Gastrocnemius medialis (tissue), 4 donors: ENCODE data around the gene GKAP1. TPM values are rescaled to one million over a fixed set of nuclear protein-coding genes. Genes with fewer than 3 reads are reported as not detected.
"Not testable (repeated sequence)": the region's sequence is repeated elsewhere in the genome, so short reads cannot be mapped to it uniquely, and the experiment has no call there.

Experiments
- ATAC-seq, 2 donors: fragments of 150-250 bp; one replicate each; pipeline ENCODE4 v1.9.1; 2016
- DNase-seq, 2 donors: peaks; one replicate each; pipeline ENCODE4 v3.0.0-alpha.2; 2019
- H3K27ac ChIP-seq, 4 donors: fragments of 200-600 bp; sonication (generic); 1 replicate in 1 of 4; 2 replicates in 3 of 4; pipeline ENCODE4 v1.5.1; 2016 to 2018; ENCODE audit warnings: mild to moderate bottlenecking in 2 of 4, moderate library complexity in 1 of 4
- H3K27me3 ChIP-seq, 3 donors: fragments of 200-600 bp; sonication (generic) in 2 of 3; 1 replicate in 1 of 3; 2 replicates in 2 of 3; pipeline versions ENCODE4 v1.5.1 to v1.6.0; 2016 to 2019; ENCODE audit warnings: mild to moderate bottlenecking in 1 of 3, moderate library complexity in 1 of 3
- H3K36me3 ChIP-seq, 2 donors: fragments of 200-600 bp; sonication (generic) in 1 of 2; one replicate each; pipeline ENCODE4 v1.5.1; 2017 to 2018
- H3K4me1 ChIP-seq, 2 donors: fragments of 200-600 bp; sonication (generic) in 1 of 2; one replicate each; pipeline ENCODE4 v1.5.1; 2016 to 2017; ENCODE audit warnings: mild to moderate bottlenecking in 2 of 2
- H3K4me3 ChIP-seq, 4 donors: fragments of 200-600 bp; sonication (generic) in 3 of 4; 1 replicate in 1 of 4; 2 replicates in 3 of 4; pipeline ENCODE4 v1.5.1; 2016 to 2019; ENCODE audit warnings: mild to moderate bottlenecking in 2 of 4
- H3K9me3 ChIP-seq, 3 donors: fragments of 200-600 bp; sonication (generic) in 2 of 3; 1 replicate in 1 of 3; 2 replicates in 2 of 3; pipeline ENCODE4 v1.5.1; 2016 to 2019
- POLR2A ChIP-seq, 2 donors: fragments of 450-650 bp; IDR thresholded peaks; one replicate each; pipeline ENCODE4 v1.6.1; 2017; ENCODE audit warnings: antibody characterized with exemption in 2 of 2, mild to moderate bottlenecking in 2 of 2, moderate library complexity in 2 of 2
- in situ Hi-C, 4 donors: fragments of 200-750 bp; cut with MboI; loops; one replicate each; pipeline versions ENCODE4 v1.15.0 to v1.8.0; 2017; ENCODE audit warnings: low sequenced_read_pairs in 4 of 4
- intact Hi-C: fragments of 100-400 bp; cut with DNase I; formaldehyde crosslinking; loops from one replicate; pipeline ENCODE4 v1.15.1; 2023; ENCODE audit warnings: low total_unique reads
- total RNA-seq, 4 donors: library from RNA; depleted of rRNA; stranded (reverse); fragments of >200 nt; gene quantifications; one replicate each; pipeline versions ENCODE4 v1.1.0 to v1.2.3, GENCODE V29; 2016
- TF ChIP-seq, protein P1 (sequence below), 5 experiments: fragments of 450-650 bp in 3 of 5; fragments of 200-600 bp in 2 of 5; sonication (generic) in 2 of 5; IDR thresholded peaks in 4 of 5; conservative IDR thresholded peaks in 1 of 5; 1 replicate in 4 of 5; 2 replicates in 1 of 5; pipeline ENCODE4 v1.5.1; 2016 to 2019; ENCODE audit warnings: antibody characterized with exemption in 5 of 5, mild to moderate bottlenecking in 3 of 5, moderate library complexity in 3 of 5

GKAP1 gene
- total RNA-seq, 4 donors from 2014 or later = 23.7 to 40.0 (median 35.9) TPM

GRCh38 chr9:83708515-83709158 lies 108.9 kb downstream of the GKAP1 start:
- H3K4me1 ChIP-seq = peaks cover 18 to 33% of the 10 kb centered on the region in 2 donors
- H3K4me3 ChIP-seq = peak overlapping the region; percentile 70 to 92 (median 82)
- peak; percentile 42 to 56 for TF ChIP-seq POLR2A (IDR thresholded peaks at IDR 0.05)
- TF ChIP-seq, protein P1, sequence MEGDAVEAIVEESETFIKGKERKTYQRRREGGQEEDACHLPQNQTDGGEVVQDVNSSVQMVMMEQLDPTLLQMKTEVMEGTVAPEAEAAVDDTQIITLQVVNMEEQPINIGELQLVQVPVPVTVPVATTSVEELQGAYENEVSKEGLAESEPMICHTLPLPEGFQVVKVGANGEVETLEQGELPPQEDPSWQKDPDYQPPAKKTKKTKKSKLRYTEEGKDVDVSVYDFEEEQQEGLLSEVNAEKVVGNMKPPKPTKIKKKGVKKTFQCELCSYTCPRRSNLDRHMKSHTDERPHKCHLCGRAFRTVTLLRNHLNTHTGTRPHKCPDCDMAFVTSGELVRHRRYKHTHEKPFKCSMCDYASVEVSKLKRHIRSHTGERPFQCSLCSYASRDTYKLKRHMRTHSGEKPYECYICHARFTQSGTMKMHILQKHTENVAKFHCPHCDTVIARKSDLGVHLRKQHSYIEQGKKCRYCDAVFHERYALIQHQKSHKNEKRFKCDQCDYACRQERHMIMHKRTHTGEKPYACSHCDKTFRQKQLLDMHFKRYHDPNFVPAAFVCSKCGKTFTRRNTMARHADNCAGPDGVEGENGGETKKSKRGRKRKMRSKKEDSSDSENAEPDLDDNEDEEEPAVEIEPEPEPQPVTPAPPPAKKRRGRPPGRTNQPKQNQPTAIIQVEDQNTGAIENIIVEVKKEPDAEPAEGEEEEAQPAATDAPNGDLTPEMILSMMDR (IDR thresholded peaks at IDR 0.05 in 4 of 5, conservative IDR thresholded peaks at IDR 0.05 in 1 of 5) = peak in 1 of 5 experiments; percentile 35
- in situ Hi-C loops (no loop called here), intact Hi-C loops (loop anchor here (5.0 kb wide), 1 partner anchor 109 kb away; the partner anchor contains the start of gene GKAP1)
- DNase-seq = peak; percentile 92 to 93
- peak overlapping the region; percentile 96 to 99 (median 98) for H3K27ac ChIP-seq
- H3K36me3 ChIP-seq = no peaks in the 10 kb centered on the region
- peak; percentile 85 to 87 for ATAC-seq
- no peaks in the 10 kb centered on the region for H3K27me3 ChIP-seq
- H3K9me3 ChIP-seq = no peaks in the 10 kb centered on the region

GRCh38 chr9:83707768-83708514 lies 109.6 kb downstream of the GKAP1 start, which contains the start of gene UBQLN1:
TSS of gene UBQLN1 (minus strand) at chr9:83707958. CDS start at chr9:83707679, 279 bp downstream.
- no peaks in the 10 kb centered on the region for H3K27me3 ChIP-seq
- in situ Hi-C loops (no loop called here), intact Hi-C loops (loop anchor here (1.0 to 5.0 kb wide), 2 partner anchors 109 to 272 kb away; partner anchors contain the start of genes GKAP1, HNRNPK and RMI1)
- peak; percentile 82 for ATAC-seq
- peak within 1 kb of the TSS; percentile 70 to 92 (median 82) for H3K4me3 ChIP-seq
- peak; percentile 98 for TF ChIP-seq POLR2A (IDR thresholded peaks at IDR 0.05)
- TF ChIP-seq, protein P1 (IDR thresholded peaks at IDR 0.05 in 4 of 5, conservative IDR thresholded peaks at IDR 0.05 in 1 of 5) = no peak
- H3K4me1 ChIP-seq = peaks cover 25 to 40% of the 10 kb centered on the region in 2 donors
- no peaks in the 10 kb centered on the region for H3K36me3 ChIP-seq
- peak within 1 kb of the TSS; percentile 96 to 99 (median 98) for H3K27ac ChIP-seq
- peak; percentile 87 to 94 for DNase-seq
- H3K9me3 ChIP-seq = no peaks in the 10 kb centered on the region

DNA sequence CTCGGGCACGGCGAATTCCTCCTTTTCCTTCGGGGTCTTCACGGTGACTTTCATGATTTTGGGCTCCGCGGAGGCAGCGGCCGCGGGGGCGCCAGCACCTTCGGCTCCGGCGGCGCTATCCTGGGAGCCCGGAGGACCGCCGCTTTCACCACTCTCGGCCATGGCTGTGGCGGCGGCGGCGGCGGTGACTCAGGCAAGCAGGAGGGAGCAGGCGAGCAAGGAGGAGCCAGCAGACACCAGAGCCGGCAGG lies 110.1 kb downstream of the GKAP1 start:
- Histone ChIP-seq H3K4me3 (peak overlapping the region; percentile 70 to 92 (median 82)), H3K36me3 (no peaks in the 10 kb centered on the region), H3K9me3 (no peaks in the 10 kb centered on the region), H3K4me1 (peaks cover 30 to 44% of the 10 kb centered on the region in 2 donors), H3K27me3 (no peaks in the 10 kb centered on the region), H3K27ac (peak overlapping the region; percentile 96 to 99 (median 98))
- intact Hi-C loops = loop anchor here (1.0 to 5.0 kb wide), 2 partner anchors 110 to 273 kb away; partner anchors contain the start of genes GKAP1, HNRNPK and RMI1
- in situ Hi-C loops = no loop called here
- TF ChIP-seq POLR2A (IDR thresholded peaks at IDR 0.05) = no peak
- TF ChIP-seq, protein P1 (IDR thresholded peaks at IDR 0.05 in 4 of 5, conservative IDR thresholded peaks at IDR 0.05 in 1 of 5) = no peak
- DNase-seq (no peak), ATAC-seq (peak; percentile 50 to 67)

- DNase-seq (peak; percentile 25 to 38), ATAC-seq (peak; percentile 14 to 17)
- H3K9me3 ChIP-seq = no peaks in the 10 kb centered on the region
- peak overlapping the region; percentile 96 to 99 (median 98) for H3K27ac ChIP-seq
- intact Hi-C loops = loop anchor here (1.0 to 5.0 kb wide), 2 partner anchors 110 to 273 kb away; partner anchors contain the start of genes GKAP1, HNRNPK and RMI1
- H3K36me3 ChIP-seq = no peaks in the 10 kb centered on the region
- in situ Hi-C loops = no loop called here
- no peaks in the 10 kb centered on the region for H3K27me3 ChIP-seq
- H3K4me3 ChIP-seq = peak overlapping the region; percentile 70 to 92 (median 82)
- peaks cover 35 to 48% of the 10 kb centered on the region in 2 donors for H3K4me1 ChIP-seq
- no peak for TF ChIP-seq POLR2A (IDR thresholded peaks at IDR 0.05)
- TF ChIP-seq, protein P1 (IDR thresholded peaks at IDR 0.05 in 4 of 5, conservative IDR thresholded peaks at IDR 0.05 in 1 of 5) = no peak
These were observed 110.7 kb downstream of the GKAP1 start for GRCh38 chr9:83706676-83707517.

GRCh38 chr9:83705219-83705651 lies 112.3 kb downstream of the GKAP1 start:
- H3K27me3 ChIP-seq, H3K9me3 ChIP-seq, in situ Hi-C loops, H3K36me3 ChIP-seq, ATAC-seq: not testable (repeated sequence)
- peak overlapping the region; percentile 70 to 92 (median 82) for H3K4me3 ChIP-seq
- DNase-seq = peak in 1 of 2 donors; percentile 26
- intact Hi-C loops = loop anchor here (5.0 kb wide), 1 partner anchor 112 kb away; the partner anchor contains the start of gene GKAP1
- peak overlapping the region; percentile 96 to 99 (median 98) for H3K27ac ChIP-seq
- H3K4me1 ChIP-seq = peaks cover 52 to 65% of the 10 kb centered on the region in 2 donors
